HG03135 (cell line): Measurements from ENCODE around the gene INPP5J.
"Not testable (repeated sequence)": the region's sequence is repeated elsewhere in the genome, so short reads cannot be mapped to it uniquely, and the experiment has no call there.

Experiments used
- ATAC-seq: cut with Tn5 transposase; IDR thresholded peaks from one replicate; pipeline ENCODE4 v1.9.1; 2021; ENCODE audit warnings: mild to moderate bottlenecking, moderate library complexity; ENCODE audit not compliant: unreplicated experiment

Gene INPP5J

GRCh38 chr22:31100762-31101525, 21.8 kb upstream of the INPP5J start:
- no peak for ATAC-seq

- no peak for ATAC-seq
These were observed 20.2 kb upstream of the INPP5J start for GRCh38 chr22:31102441-31103081.

GRCh38 chr22:31103111-31103510, 19.7 kb upstream of the INPP5J start:
- ATAC-seq: no peak

GRCh38 chr22:31103899-31104694, 18.7 kb upstream of the INPP5J start:
- ATAC-seq: no peak

GRCh38 chr22:31104869-31105268, 17.9 kb upstream of the INPP5J start:
- no peak for ATAC-seq

GRCh38 chr22:31105282-31105929, 17.4 kb upstream of the INPP5J start:
- ATAC-seq: no peak

GRCh38 chr22:31106001-31106571, 16.7 kb upstream of the INPP5J start:
- no peak for ATAC-seq

GRCh38 chr22:31106731-31107177, 16.0 kb upstream of the INPP5J start:
- ATAC-seq: no peak

- ATAC-seq: peak; percentile 92
These were observed 15.4 kb upstream of the INPP5J start, which contains the start of gene SELENOM for GRCh38 chr22:31107178-31107893. SELENOM (minus strand) TSS chr22:31107568; CDS start chr22:31107505, 63 bp downstream.

GRCh38 chr22:31107894-31108218, 14.9 kb upstream of the INPP5J start:
- ATAC-seq: peak; percentile 17

GRCh38 chr22:31112547-31113091, 10.1 kb upstream of the INPP5J start:
- ATAC-seq: not testable (repeated sequence)

- no peak for ATAC-seq
These were observed 4.5 kb upstream of the INPP5J start for GRCh38 chr22:31118046-31118820.

GRCh38 chr22:31119026-31119717, 3.6 kb upstream of the INPP5J start:
- no peak for ATAC-seq

GRCh38 chr22:31120230-31120629, 2.5 kb upstream of the INPP5J start:
- no peak for ATAC-seq

- ATAC-seq: no peak
These were observed 2.1 kb upstream of the INPP5J start for GRCh38 chr22:31120642-31121041.

- ATAC-seq: no peak
These were observed 1.4 kb upstream of the INPP5J start for GRCh38 chr22:31121403-31121802.

GRCh38 chr22:31122196-31122531, 602 bp upstream of the INPP5J start:
- no peak for ATAC-seq

GRCh38 chr22:31123292-31123602, 481 bp downstream of the INPP5J start:
- ATAC-seq: no peak

- no peak for ATAC-seq
These were observed 1.5 kb downstream of the INPP5J start for GRCh38 chr22:31124290-31124689.
